ENCODE data around the gene APBB1IP. TPM values are rescaled to one million over a fixed set of nuclear protein-coding genes. Genes with fewer than 3 reads are reported as not detected.

APBB1IP gene
- total RNA-seq, 1 experiment from 2014 or later, result not detected

- Histone ChIP-seq H3K14ac (ENCODE audit: insufficient read depth, low read length) (no peak overlapping the region), H3K79me1 (ENCODE audit: insufficient read depth, low read depth, low read length, poor library complexity, severe bottlenecking) (no peaks in the 10 kb centered on the region), H3K23ac (ENCODE audit: insufficient read length, low read depth, low read length) (no peak overlapping the region), H2BK12ac (ENCODE audit: insufficient read length, low read depth, low read length) (no peak overlapping the region), H2BK5ac (ENCODE audit: insufficient read length, low read length) (no peak overlapping the region), H3K9ac (ENCODE audit: extremely low read depth, insufficient read length, low read length) (no peak overlapping the region), H3K4me2 (ENCODE audit: insufficient read depth, insufficient read length, low read length) (no peak overlapping the region), H3T11ph (ENCODE audit: low read length) (no peak overlapping the region), H4K8ac (replicated peaks; ENCODE audit: insufficient read length, low read depth, low read length) (no peak overlapping the region), H2BK120ac (ENCODE audit: low read depth, low read length, poor library complexity, severe bottlenecking) (no peak overlapping the region), H2BK20ac (ENCODE audit: low read depth, low read length, poor library complexity, severe bottlenecking) (no peak overlapping the region), H3K56ac (ENCODE audit: insufficient read length, low read depth, low read length) (no peak overlapping the region), H3K27me3 (ENCODE audit: insufficient read depth, low read length) (no peaks in the 10 kb centered on the region), H3K4me1 (ENCODE audit: insufficient read depth, low read length) (no peaks in the 10 kb centered on the region), H3K27ac (ENCODE audit: insufficient read length, low read depth, low read length) (no peak overlapping the region), H4K20me1 (ENCODE audit: control insufficient read depth, insufficient read depth, insufficient read length) (no peaks in the 10 kb centered on the region), H3K18ac (ENCODE audit: insufficient read length, low read depth, low read length) (no peak overlapping the region), H3K4ac (ENCODE audit: low read depth, low read length) (no peak overlapping the region), H4K91ac (ENCODE audit: insufficient read length, low read depth, low read length) (no peak overlapping the region), H3K79me2 (ENCODE audit: insufficient read depth, low read length) (no peaks in the 10 kb centered on the region), H3K23me2 (ENCODE audit: insufficient read length, low read depth, low read length, poor library complexity, severe bottlenecking) (no peaks in the 10 kb centered on the region), H2AFZ (ENCODE audit: low read length) (no peak overlapping the region), H2AK5ac (ENCODE audit: insufficient read length, low read length) (no peak overlapping the region), H4K5ac (ENCODE audit: insufficient read length, low read depth, low read length) (no peak overlapping the region), H2BK15ac (ENCODE audit: low read depth, low read length) (no peak overlapping the region), H3K9me3 (ENCODE audit: control insufficient read depth, low read depth, low read length) (no peaks in the 10 kb centered on the region)
- Mint-ChIP-seq H3K4me1 (peaks cover 0 to 3% of the 10 kb centered on the region in 2 experiments; a peak in 2 of 4 replicates), H3K27ac (no peak overlapping the region), H3K27me3 (ENCODE audit: low read depth) (no peaks in the 10 kb centered on the region), H3K36me3 (ENCODE audit: insufficient read depth in 1 of 3, low read depth in 3 of 3) (no peaks in the 10 kb centered on the region), H3K9me3 (no peaks in the 10 kb centered on the region), H3K4me3 (no peak overlapping the region)
- no peak for TF ChIP-seq CTCF (conservative IDR thresholded peaks at IDR 0.05)
- WGBS (ENCODE audit: extremely low coverage, insufficient read length, low lambda C conversion rate), result no CpG with 5 or more reads among the region's 5 CpGs
- DNase-seq, result no peak
These were observed 102.5 kb downstream of the APBB1IP start for GRCh38 chr10:26540601-26541000.

Measured in H9 (cell line).